Measurements from ENCODE around the gene TAGAP.
"Not testable (repeated sequence)": the region's sequence is repeated elsewhere in the genome, so short reads cannot be mapped to it uniquely, and the experiment has no call there.

TAGAP gene

GRCh38 chr6:159010037-159010612, 34.7 kb downstream of the TAGAP start:
- H3K9me3 ChIP-seq (ENCODE audit: control insufficient read depth in 2 of 2, low read length in 2 of 2); H3K27ac ChIP-seq (ENCODE audit: low read length); H3K36me3 ChIP-seq (ENCODE audit: control insufficient read depth in 2 of 2, insufficient read depth in 2 of 2, low read length in 2 of 2): not testable (repeated sequence)

GRCh38 chr6:159008656-159009288, 36.0 kb downstream of the TAGAP start:
- H3K27ac ChIP-seq (ENCODE audit: low read length), result no peak overlapping the region
- no peaks in the 10 kb centered on the region for H3K9me3 ChIP-seq (ENCODE audit: control insufficient read depth in 2 of 2, low read length in 2 of 2)
- no peak overlapping the region for H3K9ac ChIP-seq (ENCODE audit: low read length in 2 of 2)
- H3K36me3 ChIP-seq (ENCODE audit: control insufficient read depth in 2 of 2, insufficient read depth in 2 of 2, low read length in 2 of 2), result no peaks in the 10 kb centered on the region
- H3K27me3 ChIP-seq (ENCODE audit: control insufficient read depth in 1 of 2, insufficient read depth in 2 of 2, low read length in 2 of 2), result no peaks in the 10 kb centered on the region
- H3K4me1 ChIP-seq (ENCODE audit: control insufficient read depth, insufficient read depth, low read length), result no peaks in the 10 kb centered on the region
- H3K4me3 ChIP-seq (ENCODE audit: low read length in 2 of 2), result no peak overlapping the region

More at GRCh38 chr6:159010037-159010612, 34.7 kb downstream of the TAGAP start:
- H3K4me3 ChIP-seq (ENCODE audit: low read length in 2 of 2); H3K27me3 ChIP-seq (ENCODE audit: control insufficient read depth in 1 of 2, insufficient read depth in 2 of 2, low read length in 2 of 2); H3K4me1 ChIP-seq (ENCODE audit: control insufficient read depth, insufficient read depth, low read length); H3K9ac ChIP-seq (ENCODE audit: low read length in 2 of 2): not testable (repeated sequence)

- no peaks in the 10 kb centered on the region for H3K27me3 ChIP-seq (ENCODE audit: control insufficient read depth in 1 of 2, insufficient read depth in 2 of 2, low read length in 2 of 2)
- no peaks in the 10 kb centered on the region for H3K9me3 ChIP-seq (ENCODE audit: control insufficient read depth in 2 of 2, low read length in 2 of 2)
- no peak overlapping the region for H3K9ac ChIP-seq (ENCODE audit: low read length in 2 of 2)
- no peak overlapping the region for H3K27ac ChIP-seq (ENCODE audit: low read length)
- no peaks in the 10 kb centered on the region for H3K36me3 ChIP-seq (ENCODE audit: control insufficient read depth in 2 of 2, insufficient read depth in 2 of 2, low read length in 2 of 2)
- no peaks in the 10 kb centered on the region for H3K4me1 ChIP-seq (ENCODE audit: control insufficient read depth, insufficient read depth, low read length)
- H3K4me3 ChIP-seq (ENCODE audit: low read length in 2 of 2), result no peak overlapping the region
Measured at GRCh38 chr6:159007510-159007909, 37.3 kb downstream of the TAGAP start.

GRCh38 chr6:159005436-159005835, 39.4 kb downstream of the TAGAP start:
- Histone ChIP-seq H3K27ac (ENCODE audit: low read length) (no peak overlapping the region), H3K27me3 (ENCODE audit: control insufficient read depth in 1 of 2, insufficient read depth in 2 of 2, low read length in 2 of 2) (no peaks in the 10 kb centered on the region), H3K9ac (ENCODE audit: low read length in 2 of 2) (no peak overlapping the region), H3K4me3 (ENCODE audit: low read length in 2 of 2) (no peak overlapping the region), H3K4me1 (ENCODE audit: control insufficient read depth, insufficient read depth, low read length) (no peaks in the 10 kb centered on the region), H3K9me3 (ENCODE audit: control insufficient read depth in 2 of 2, low read length in 2 of 2) (no peaks in the 10 kb centered on the region), H3K36me3 (ENCODE audit: control insufficient read depth in 2 of 2, insufficient read depth in 2 of 2, low read length in 2 of 2) (no peaks in the 10 kb centered on the region)

GRCh38 chr6:159004592-159004991, 40.2 kb downstream of the TAGAP start:
- H3K9me3 ChIP-seq (ENCODE audit: control insufficient read depth in 2 of 2, low read length in 2 of 2), result no peaks in the 10 kb centered on the region
- H3K27ac ChIP-seq (ENCODE audit: low read length), result no peak overlapping the region
- no peak overlapping the region for H3K9ac ChIP-seq (ENCODE audit: low read length in 2 of 2)
- no peaks in the 10 kb centered on the region for H3K4me1 ChIP-seq (ENCODE audit: control insufficient read depth, insufficient read depth, low read length)
- no peak overlapping the region for H3K4me3 ChIP-seq (ENCODE audit: low read length in 2 of 2)
- no peaks in the 10 kb centered on the region for H3K36me3 ChIP-seq (ENCODE audit: control insufficient read depth in 2 of 2, insufficient read depth in 2 of 2, low read length in 2 of 2)
- H3K27me3 ChIP-seq (ENCODE audit: control insufficient read depth in 1 of 2, insufficient read depth in 2 of 2, low read length in 2 of 2), result no peaks in the 10 kb centered on the region

GRCh38 chr6:159002432-159003155, 42.2 kb downstream of the TAGAP start:
- Histone ChIP-seq H3K4me1 (ENCODE audit: control insufficient read depth, insufficient read depth, low read length) (peaks cover 6% of the 10 kb centered on the region), H3K36me3 (ENCODE audit: control insufficient read depth in 2 of 2, insufficient read depth in 2 of 2, low read length in 2 of 2) (no peaks in the 10 kb centered on the region), H3K27ac (ENCODE audit: low read length) (no peak overlapping the region), H3K9me3 (ENCODE audit: control insufficient read depth in 2 of 2, low read length in 2 of 2) (no peaks in the 10 kb centered on the region), H3K27me3 (ENCODE audit: control insufficient read depth in 1 of 2, insufficient read depth in 2 of 2, low read length in 2 of 2) (no peaks in the 10 kb centered on the region), H3K4me3 (ENCODE audit: low read length in 2 of 2) (no peak overlapping the region), H3K9ac (ENCODE audit: low read length in 2 of 2) (no peak overlapping the region)

GRCh38 chr6:158999666-159000403, 45.0 kb downstream of the TAGAP start, which contains the start of gene RSPH3:
Gene RSPH3 (minus strand): TSS chr6:159000202. CDS start chr6:158999550, 652 bp downstream.
- Histone ChIP-seq H3K4me3 (ENCODE audit: low read length in 2 of 2) (peak within 1 kb of the TSS; percentile 78 to 95), H3K9me3 (ENCODE audit: control insufficient read depth in 2 of 2, low read length in 2 of 2) (no peaks in the 10 kb centered on the region), H3K36me3 (ENCODE audit: control insufficient read depth in 2 of 2, insufficient read depth in 2 of 2, low read length in 2 of 2) (no peaks in the 10 kb centered on the region), H3K9ac (ENCODE audit: low read length in 2 of 2) (peak within 1 kb of the TSS; percentile 65 to 81), H3K27me3 (ENCODE audit: control insufficient read depth in 1 of 2, insufficient read depth in 2 of 2, low read length in 2 of 2) (no peaks in the 10 kb centered on the region), H3K27ac (ENCODE audit: low read length) (peak within 1 kb of the TSS; percentile 64), H3K4me1 (ENCODE audit: control insufficient read depth, insufficient read depth, low read length) (peaks cover 6% of the 10 kb centered on the region)

GRCh38 chr6:158999154-158999665, 45.6 kb downstream of the TAGAP start:
- H3K4me1 ChIP-seq (ENCODE audit: control insufficient read depth, insufficient read depth, low read length), result peaks cover 6% of the 10 kb centered on the region
- H3K4me3 ChIP-seq (ENCODE audit: low read length in 2 of 2), result peak overlapping the region; percentile 78 to 95
- peak overlapping the region; percentile 64 for H3K27ac ChIP-seq (ENCODE audit: low read length)
- H3K36me3 ChIP-seq (ENCODE audit: control insufficient read depth in 2 of 2, insufficient read depth in 2 of 2, low read length in 2 of 2), result no peaks in the 10 kb centered on the region
- H3K27me3 ChIP-seq (ENCODE audit: control insufficient read depth in 1 of 2, insufficient read depth in 2 of 2, low read length in 2 of 2), result no peaks in the 10 kb centered on the region
- H3K9me3 ChIP-seq (ENCODE audit: control insufficient read depth in 2 of 2, low read length in 2 of 2), result no peaks in the 10 kb centered on the region
- peak overlapping the region; percentile 65 to 81 for H3K9ac ChIP-seq (ENCODE audit: low read length in 2 of 2)

- Histone ChIP-seq H3K27ac (ENCODE audit: low read length) (no peak overlapping the region), H3K9me3 (ENCODE audit: control insufficient read depth in 2 of 2, low read length in 2 of 2) (no peaks in the 10 kb centered on the region), H3K9ac (ENCODE audit: low read length in 2 of 2) (no peak overlapping the region), H3K36me3 (ENCODE audit: control insufficient read depth in 2 of 2, insufficient read depth in 2 of 2, low read length in 2 of 2) (peaks cover 0 to 2% of the 10 kb centered on the region in 2 donors), H3K4me3 (ENCODE audit: low read length in 2 of 2) (no peak overlapping the region), H3K4me1 (ENCODE audit: control insufficient read depth, insufficient read depth, low read length) (peaks cover 6% of the 10 kb centered on the region), H3K27me3 (ENCODE audit: control insufficient read depth in 1 of 2, insufficient read depth in 2 of 2, low read length in 2 of 2) (no peaks in the 10 kb centered on the region)
Measured at GRCh38 chr6:158996856-158997255, 47.9 kb downstream of the TAGAP start.

- Histone ChIP-seq H3K27me3 (ENCODE audit: control insufficient read depth in 1 of 2, insufficient read depth in 2 of 2, low read length in 2 of 2) (no peaks in the 10 kb centered on the region), H3K36me3 (ENCODE audit: control insufficient read depth in 2 of 2, insufficient read depth in 2 of 2, low read length in 2 of 2) (peaks cover 0 to 2% of the 10 kb centered on the region in 2 donors), H3K27ac (ENCODE audit: low read length) (no peak overlapping the region), H3K4me3 (ENCODE audit: low read length in 2 of 2) (no peak overlapping the region), H3K4me1 (ENCODE audit: control insufficient read depth, insufficient read depth, low read length) (no peaks in the 10 kb centered on the region), H3K9me3 (ENCODE audit: control insufficient read depth in 2 of 2, low read length in 2 of 2) (no peaks in the 10 kb centered on the region), H3K9ac (ENCODE audit: low read length in 2 of 2) (no peak overlapping the region)
Measured at GRCh38 chr6:158993639-158994038, 51.2 kb downstream of the TAGAP start.
